Naive B cell (primary cell): Measurements from ENCODE around the gene TM4SF1. TPM values are rescaled to one million over a fixed set of nuclear protein-coding genes. Genes with fewer than 3 reads are reported as not detected.

ENCODE experiments used
- ATAC-seq, 2 donors: fragments of 150-1000 bp; cut with Tn5 transposase; 2 replicates each; pipeline ENCODE4 v1.10.0; 2021; ENCODE audit warnings: low read depth in 2 of 2, mild to moderate bottlenecking in 2 of 2, moderate library complexity in 2 of 2
- DNase-seq: peaks from one replicate; pipeline ENCODE4 v3.0.0; 2022
- H3K27ac Mint-ChIP-seq, 6 donors: one replicate each; pipeline ENCODE4 v1.8.0; 2020 to 2022; ENCODE audit warnings: mild to moderate bottlenecking in 6 of 6, mixed read lengths in 6 of 6, moderate library complexity in 5 of 6, inconsistent platforms in 2 of 6
- H3K27me3 Mint-ChIP-seq, 3 donors: one replicate each; pipeline ENCODE4 v1.8.0; 2021 to 2022; ENCODE audit warnings: mixed read lengths in 3 of 3, mild to moderate bottlenecking in 1 of 3
- H3K36me3 Mint-ChIP-seq, 2 donors: one replicate each; pipeline ENCODE4 v1.8.0; 2020 to 2022; ENCODE audit warnings: mixed read lengths in 2 of 2, inconsistent platforms in 1 of 2, mild to moderate bottlenecking in 1 of 2
- H3K4me1 Mint-ChIP-seq, 3 donors: one replicate each; pipeline ENCODE4 v1.8.0; 2020 to 2022; ENCODE audit warnings: mixed read lengths in 3 of 3, inconsistent platforms in 1 of 3, mild to moderate bottlenecking in 1 of 3, moderate library complexity in 1 of 3
- H3K4me3 Mint-ChIP-seq, 8 donors: one replicate each; pipeline ENCODE4 v1.8.0; 2020 to 2022; ENCODE audit warnings: mild to moderate bottlenecking in 8 of 8, mixed read lengths in 8 of 8, moderate library complexity in 8 of 8, inconsistent platforms in 2 of 8
- H3K9me3 Mint-ChIP-seq, 7 donors: one replicate each; pipeline ENCODE4 v1.8.0; 2020 to 2022; ENCODE audit warnings: mixed read lengths in 7 of 7, mild to moderate bottlenecking in 5 of 7, inconsistent platforms in 2 of 7, moderate library complexity in 1 of 7
- polyA plus RNA-seq, 6 donors: library from polyadenylated mRNA; unstranded; fragments of 300-500 nt; fragmentation: Illumina TruSeq; gene quantifications; one replicate each; pipeline ENCODE4 v1.2.3, GENCODE V29; 2021; ENCODE audit warnings: low read depth in 6 of 6

TM4SF1 gene
- polyA plus RNA-seq, 6 donors from 2014 or later: not detected

- no peaks in the 10 kb centered on the region for H3K36me3 Mint-ChIP-seq
- no peak overlapping the region for H3K4me3 Mint-ChIP-seq
- ATAC-seq: no peak
- H3K4me1 Mint-ChIP-seq: no peaks in the 10 kb centered on the region
- H3K9me3 Mint-ChIP-seq: no peaks in the 10 kb centered on the region
- no peak overlapping the region for H3K27ac Mint-ChIP-seq
- DNase-seq: no peak
- peaks cover 3 to 10% (median 4%) of the 10 kb centered on the region in 3 donors for H3K27me3 Mint-ChIP-seq
Observed at GRCh38 chr3:149321136-149321535, 56.3 kb downstream of the TM4SF1 start.

GRCh38 chr3:149319750-149320149 lies 57.7 kb downstream of the TM4SF1 start:
- Mint-ChIP-seq H3K9me3 (no peaks in the 10 kb centered on the region), H3K4me3 (no peak overlapping the region)

More at GRCh38 chr3:149319750-149320149, 57.7 kb downstream of the TM4SF1 start:
- Mint-ChIP-seq H3K27me3 (peaks cover 3 to 10% (median 3%) of the 10 kb centered on the region in 3 donors), H3K36me3 (no peaks in the 10 kb centered on the region), H3K27ac (peak overlapping the region in 2 of 6 donors; percentile 22 to 40), H3K4me1 (no peaks in the 10 kb centered on the region)
- ATAC-seq: no peak
- no peak for DNase-seq

Other genes starting within 250 kb of the TM4SF1 start
- gene HPS3, start 248.0 kb downstream of the TM4SF1 start, polyA plus RNA-seq: 10 to 100 TPM; 67.0 to 89.0 (median 74.4) TPM
- gene CP, start 155.8 kb downstream of the TM4SF1 start, polyA plus RNA-seq: 1 to 10 TPM in 1 of 6 donors, under 1 TPM in 3, not detected in 2; 0.36 to 1.1 (median 0.63) TPM
- not detected for gene TM4SF18, start 44.0 kb downstream of the TM4SF1 start, polyA plus RNA-seq
- not detected for gene TM4SF4, start 97.0 kb upstream of the TM4SF1 start, polyA plus RNA-seq